ENCODE measurements around the gene CAMK2G.

CAMK2G gene

DNA sequence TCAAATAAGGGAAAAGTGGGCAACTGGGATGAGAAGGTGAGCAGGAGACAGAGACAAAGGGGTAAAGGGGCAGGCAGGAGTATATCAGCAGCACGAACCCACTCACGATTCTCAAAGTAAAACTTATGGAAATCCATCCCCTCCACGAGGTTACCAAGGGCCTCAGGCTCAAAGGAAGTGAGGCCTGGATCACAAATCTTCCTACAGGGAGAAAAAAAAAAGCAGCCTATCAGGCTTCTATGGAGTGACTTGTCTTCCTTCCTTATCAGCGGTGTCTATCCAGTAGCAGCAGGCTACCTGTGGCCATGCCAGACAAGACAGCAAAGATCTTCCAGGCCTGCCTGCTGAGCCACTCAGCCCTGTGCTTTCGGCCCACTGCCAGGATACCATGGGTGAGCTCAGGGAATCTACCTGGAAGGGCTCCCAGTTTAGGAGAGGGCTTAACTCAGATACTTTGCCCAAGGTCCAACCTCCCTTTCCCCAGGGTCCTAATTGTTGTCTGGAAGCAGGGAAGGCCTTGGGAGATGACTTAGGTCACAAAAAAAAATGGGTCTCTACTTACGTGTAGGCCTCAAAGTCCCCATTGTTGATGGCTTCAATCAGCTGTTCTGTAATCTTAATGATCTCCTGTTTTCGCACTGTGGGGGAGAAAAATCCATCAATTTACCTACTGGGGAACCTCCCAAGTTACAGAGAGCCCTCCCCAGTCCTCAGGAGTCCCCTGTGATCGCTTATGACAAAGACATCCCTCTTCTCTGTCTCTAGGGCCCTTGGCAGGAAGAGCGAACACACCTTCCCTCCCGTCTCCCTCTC, 57.2 kb downstream of the CAMK2G start:
- in situ Hi-C loops (cut with HindIII; ENCODE audit: low sequenced_read_pairs), result no loop called here

DNA sequence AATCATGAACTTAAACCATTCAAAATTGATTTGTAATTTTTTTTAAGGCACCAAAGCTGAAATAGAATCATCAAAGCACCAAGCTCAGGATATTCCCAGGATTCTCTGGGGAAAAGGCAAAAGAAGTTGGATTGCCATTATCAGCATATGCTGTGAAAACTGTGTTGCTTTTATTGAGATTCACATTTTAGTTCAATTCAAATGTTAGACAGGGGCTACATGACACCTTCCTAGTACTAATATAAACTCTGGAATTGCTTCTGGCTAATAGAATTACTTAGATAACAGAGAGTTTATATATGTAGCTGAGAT, 58.7 kb downstream of the CAMK2G start:
- in situ Hi-C loops (cut with HindIII; ENCODE audit: low sequenced_read_pairs), result no loop called here

DNA sequence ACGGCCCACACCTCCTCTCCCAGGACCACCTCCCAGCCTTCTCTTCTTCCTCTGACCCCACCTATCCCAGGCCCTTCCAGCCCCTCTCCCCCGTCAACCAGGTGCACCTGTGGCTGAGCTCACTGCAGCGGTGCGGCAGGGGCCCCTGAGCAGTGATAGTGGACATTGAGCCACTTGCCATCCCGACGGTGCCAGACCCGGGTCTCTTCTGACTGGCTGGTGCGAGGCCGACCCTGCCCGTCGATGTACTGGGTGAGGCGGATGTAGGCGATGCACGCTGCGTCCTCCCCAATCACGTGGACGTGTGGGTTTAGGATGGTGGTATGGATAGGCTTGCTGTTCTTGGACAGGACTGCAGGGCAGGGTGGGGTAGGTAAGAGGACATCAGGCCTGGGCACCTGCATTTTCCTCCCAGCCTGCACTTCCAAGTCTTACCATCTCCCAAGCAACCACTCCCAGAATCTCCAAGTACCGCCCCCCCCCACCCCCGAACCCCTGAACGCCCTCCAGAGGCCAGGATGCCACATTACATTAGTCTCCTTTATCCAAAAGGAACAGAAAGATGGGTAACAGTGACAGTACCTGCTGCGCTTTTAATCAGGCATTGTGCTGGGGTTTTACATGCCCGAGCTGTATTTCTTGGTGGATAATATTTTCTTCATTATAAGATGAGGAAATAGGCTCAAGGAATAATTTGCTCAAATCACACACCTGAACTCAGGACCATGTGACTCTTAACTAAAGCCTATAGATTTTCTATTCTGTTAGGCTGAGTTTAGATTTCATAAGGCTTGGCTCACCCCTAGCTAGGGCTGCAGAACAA, 59.2 kb downstream of the CAMK2G start:
- in situ Hi-C loops (cut with HindIII; ENCODE audit: low sequenced_read_pairs), result no loop called here

DNA sequence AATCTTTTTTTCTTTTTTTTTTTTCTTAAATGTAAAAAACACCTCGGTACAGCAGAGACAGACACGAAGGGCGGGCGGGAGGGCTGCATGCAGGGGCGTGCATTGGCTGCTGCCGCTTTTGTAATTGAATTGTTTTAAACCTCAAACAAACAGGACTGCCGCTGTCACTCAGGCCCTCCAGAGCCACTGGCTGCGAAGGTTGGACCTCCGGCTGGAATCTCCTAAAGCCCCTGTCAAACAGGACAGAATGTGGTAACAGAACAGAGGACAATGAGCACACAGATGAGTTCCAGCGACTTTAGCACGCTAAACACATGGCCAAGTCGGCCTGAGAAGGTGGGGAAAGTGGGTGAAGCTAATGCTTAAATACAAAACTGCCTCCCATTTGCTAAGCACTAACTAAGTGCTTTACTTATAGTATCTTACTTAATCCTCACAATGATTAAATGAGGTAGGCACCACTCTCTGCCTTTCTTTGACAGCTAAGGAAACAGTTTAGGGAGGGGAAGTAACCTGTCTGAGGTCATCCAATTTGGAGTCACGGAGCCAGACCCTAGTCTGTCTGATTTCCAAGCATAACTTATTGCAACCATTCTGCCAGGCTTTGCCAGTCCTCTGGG, 60.0 kb downstream of the CAMK2G start:
- in situ Hi-C loops (cut with HindIII; ENCODE audit: low sequenced_read_pairs), result no loop called here

- in situ Hi-C loops (cut with HindIII; ENCODE audit: low sequenced_read_pairs), result no loop called here
Observed at GRCh38 chr10:73813333-73813732, 61.0 kb downstream of the CAMK2G start.

DNA sequence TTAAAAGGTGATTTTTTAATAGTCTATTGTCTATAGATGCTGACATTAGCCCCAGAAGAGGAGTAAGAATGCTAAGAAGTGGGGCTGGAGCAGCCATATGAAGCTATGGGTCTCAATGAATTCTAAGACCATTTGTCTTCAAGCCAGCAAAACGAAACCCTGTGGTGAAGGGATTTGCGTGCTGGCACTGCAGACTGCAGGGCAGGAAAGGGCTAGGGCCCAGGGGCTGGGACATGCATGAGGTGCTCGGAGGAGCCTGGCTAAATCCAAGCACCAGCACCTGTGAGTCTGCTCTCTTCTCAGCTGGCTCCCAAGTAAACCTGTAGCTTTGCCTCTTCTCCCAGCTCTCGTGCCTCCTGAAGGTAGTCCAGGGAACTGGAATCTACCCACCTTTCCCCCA, 61.7 kb downstream of the CAMK2G start:
- in situ Hi-C loops (cut with HindIII; ENCODE audit: low sequenced_read_pairs), result no loop called here

DNA sequence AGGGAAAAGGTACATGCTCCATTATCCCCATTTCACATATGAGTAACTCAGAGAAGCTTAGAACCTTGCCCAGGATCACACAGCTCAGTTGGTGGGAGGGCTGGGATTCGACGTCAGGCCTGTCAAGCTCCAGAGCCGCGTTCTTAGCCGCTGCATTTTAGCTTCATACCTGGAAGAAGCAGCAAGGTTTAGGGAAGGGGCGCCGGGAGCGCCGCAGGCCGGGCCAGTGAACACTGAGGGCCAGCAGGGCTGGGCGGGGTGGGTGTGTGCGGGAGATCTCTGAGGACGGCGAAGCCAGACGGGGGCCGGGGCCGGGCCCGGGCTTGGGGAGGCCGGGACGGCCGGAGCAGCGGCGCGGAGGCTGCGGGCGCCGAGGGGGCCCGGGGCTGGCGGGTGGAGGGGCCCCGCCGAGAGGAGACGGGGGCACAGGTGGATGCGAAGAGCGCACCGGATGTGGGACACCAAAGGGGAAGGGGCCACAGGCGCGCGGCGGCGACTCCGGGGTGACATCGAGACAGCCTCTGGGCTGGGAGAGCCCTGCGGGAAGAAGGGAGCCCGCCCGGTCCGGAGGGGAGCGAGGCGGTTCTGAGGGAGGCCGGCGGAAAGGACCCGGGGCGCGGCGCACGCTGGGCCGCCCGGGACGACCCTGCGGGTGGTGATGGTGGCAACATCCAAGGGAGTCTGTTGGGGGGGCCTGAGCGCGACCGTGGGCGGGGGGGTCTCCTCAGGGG, 63.5 kb downstream of the CAMK2G start:
- in situ Hi-C loops (cut with HindIII; ENCODE audit: low sequenced_read_pairs), result no loop called here

- in situ Hi-C loops (cut with HindIII; ENCODE audit: low sequenced_read_pairs), result no loop called here
Observed at GRCh38 chr10:73810358-73810734, 64.0 kb downstream of the CAMK2G start.

DNA sequence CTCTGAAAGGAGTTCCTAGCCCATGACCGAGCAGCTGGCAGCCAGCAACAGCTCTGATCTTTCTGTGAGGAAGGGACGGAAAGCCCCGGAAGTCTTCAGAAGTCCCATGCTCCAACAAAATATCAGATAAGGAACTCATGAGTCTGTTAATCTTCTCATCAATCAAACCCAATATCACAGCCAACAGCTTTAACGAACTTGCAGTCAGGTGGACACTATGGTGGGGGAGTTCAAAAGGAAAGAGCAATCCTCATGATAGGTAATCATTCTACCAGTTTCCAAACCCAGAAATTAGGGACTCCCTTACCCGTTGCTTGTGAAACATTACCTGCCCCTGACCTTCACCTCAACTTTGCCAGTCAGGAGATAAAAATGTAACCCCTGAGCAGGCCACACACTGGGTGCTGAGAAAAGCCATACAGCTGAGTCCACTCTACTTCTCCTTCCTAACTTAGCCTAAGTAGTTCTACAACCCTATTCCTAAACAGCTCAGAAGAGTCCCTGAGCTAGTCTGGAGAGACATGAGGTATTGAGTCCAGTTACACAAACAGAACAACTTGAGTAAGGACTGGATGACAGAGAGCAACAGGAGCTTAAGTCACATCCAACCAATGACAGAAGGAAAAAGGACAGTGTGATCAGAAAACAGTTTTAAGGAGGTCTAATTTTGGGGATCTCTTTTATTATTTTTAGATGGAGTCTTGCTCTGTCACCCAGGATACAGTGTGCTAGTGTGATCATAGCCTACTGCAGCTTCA, 65.1 kb downstream of the CAMK2G start:
- in situ Hi-C loops (cut with HindIII; ENCODE audit: low sequenced_read_pairs), result no loop called here

- in situ Hi-C loops (cut with HindIII; ENCODE audit: low sequenced_read_pairs), result no loop called here
Observed at GRCh38 chr10:73808021-73808815, 66.1 kb downstream of the CAMK2G start.

DNA sequence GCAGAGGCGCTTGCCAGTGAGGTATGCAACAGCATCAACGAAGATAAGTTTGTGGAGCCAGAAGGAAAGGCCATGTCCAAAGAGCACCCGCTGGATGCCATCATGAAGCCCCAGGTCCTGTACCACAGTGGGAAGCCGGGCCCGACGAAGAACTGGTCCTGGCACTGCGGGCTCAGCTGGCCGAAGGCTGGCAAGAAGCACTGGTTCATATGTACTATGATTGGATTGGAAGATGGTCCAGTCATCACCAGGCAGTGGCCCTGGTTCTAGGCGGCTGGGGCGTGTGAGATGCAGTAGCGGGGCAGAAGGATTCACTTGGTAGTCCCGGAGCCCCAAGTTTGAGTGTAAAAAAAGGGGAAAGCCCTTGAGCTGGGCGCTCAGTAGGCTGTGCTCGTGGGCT, 66.9 kb downstream of the CAMK2G start:
- in situ Hi-C loops (cut with HindIII; ENCODE audit: low sequenced_read_pairs), result no loop called here

GRCh38 chr10:73806176-73806950, 68.0 kb downstream of the CAMK2G start:
- in situ Hi-C loops (cut with HindIII; ENCODE audit: low sequenced_read_pairs), result no loop called here

DNA sequence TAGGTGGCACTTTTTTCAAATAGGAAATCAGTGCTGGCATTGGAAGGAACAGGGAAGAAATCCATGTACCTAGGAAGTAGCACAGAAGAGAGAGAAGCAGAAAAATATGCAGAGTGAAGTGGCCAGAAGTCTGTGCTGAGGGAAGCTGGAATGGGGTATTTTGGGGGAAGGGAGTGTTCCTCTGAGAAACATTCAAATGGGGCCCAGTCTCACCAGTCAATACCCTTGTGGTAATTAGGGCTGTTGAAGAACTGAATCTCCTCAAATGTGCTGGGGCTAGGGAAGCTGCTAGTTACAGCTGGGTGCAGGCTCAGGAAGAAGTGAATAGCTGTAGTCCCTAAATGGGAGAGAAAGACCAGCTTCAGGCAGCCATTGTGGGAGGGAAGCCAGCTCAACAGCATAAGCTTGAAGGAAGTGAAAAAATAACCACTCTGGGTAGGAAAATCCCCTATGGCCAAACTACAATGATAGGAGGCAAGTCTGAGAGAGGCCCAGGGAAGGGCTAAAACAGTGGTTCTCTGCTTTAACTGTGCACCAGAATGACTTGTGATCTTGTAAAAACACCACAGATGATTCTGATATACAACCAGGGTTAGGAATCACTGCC, 70.6 kb downstream of the CAMK2G start:
- in situ Hi-C loops (cut with HindIII; ENCODE audit: low sequenced_read_pairs), result no loop called here

GRCh38 chr10:73802276-73802991, 71.9 kb downstream of the CAMK2G start:
- in situ Hi-C loops (cut with HindIII; ENCODE audit: low sequenced_read_pairs), result no loop called here

- in situ Hi-C loops (cut with HindIII; ENCODE audit: low sequenced_read_pairs), result no loop called here
Observed at GRCh38 chr10:73801253-73801590, 73.1 kb downstream of the CAMK2G start.

DNA sequence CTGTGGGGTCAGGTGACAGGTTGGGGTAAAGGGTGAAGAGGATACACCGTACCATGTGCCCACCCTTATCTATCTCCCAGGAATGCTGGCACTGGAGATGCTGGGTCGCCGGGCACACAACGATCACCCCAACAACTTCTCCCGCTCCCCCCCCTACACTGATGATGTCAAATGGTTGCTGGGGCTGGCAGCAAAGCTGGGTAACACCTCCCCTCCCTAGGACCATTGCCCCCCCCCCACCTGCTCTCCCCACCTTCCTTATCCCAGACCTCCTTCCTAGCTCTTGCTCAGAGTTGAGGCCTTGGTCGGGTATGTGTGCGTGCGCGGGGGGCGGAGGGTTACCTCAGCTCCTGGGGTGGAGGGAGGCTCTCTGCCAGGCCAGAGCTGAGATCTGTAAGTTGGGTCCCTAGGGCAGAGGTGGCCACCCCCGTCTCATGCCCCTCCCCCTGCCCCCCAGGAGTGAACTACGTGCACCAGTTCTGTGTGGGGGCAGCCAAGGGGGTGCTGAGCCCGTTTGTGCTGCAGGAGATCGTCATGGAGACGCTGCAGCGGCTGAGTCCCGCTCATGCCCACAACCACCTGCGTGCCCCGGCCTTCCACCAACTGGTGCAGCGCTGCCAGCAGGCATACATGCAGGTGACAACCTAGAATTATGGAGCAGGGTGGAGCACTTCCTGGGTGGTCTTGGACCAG, 73.6 kb downstream of the CAMK2G start:
- in situ Hi-C loops (cut with HindIII; ENCODE audit: low sequenced_read_pairs), result no loop called here

DNA sequence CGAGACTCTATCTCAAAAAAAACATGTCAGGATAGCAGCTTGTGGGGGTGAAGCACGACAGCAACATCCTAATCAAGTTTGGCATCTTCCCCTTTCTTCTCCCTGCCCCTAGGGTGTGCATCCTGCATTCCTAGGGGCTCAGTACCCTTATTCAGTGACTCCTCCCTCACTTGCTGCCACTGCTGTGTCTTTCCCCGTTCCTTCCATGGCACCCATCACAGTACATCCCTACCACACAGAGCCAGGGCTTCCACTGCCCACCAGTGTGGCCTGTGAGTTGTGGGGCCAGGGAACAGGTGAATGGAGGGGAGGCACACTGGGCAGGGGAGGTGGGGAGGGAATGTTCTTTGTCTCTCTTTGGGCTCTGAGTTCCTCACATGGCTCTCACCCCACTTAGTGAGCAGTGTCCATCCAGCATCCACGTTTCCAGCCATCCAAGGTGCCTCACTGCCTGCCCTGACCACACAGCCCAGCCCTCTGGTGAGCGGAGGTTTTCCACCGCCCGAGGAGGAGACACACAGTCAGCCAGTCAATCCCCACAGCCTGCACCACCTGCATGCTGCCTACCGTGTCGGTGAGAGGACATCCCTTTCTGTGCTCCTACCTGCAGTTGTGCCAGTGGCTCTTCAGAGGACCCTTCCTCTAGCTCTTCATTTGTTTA, 74.3 kb downstream of the CAMK2G start:
- in situ Hi-C loops (cut with HindIII; ENCODE audit: low sequenced_read_pairs), result no loop called here

All from DLD1 (cell line).